Left lung (tissue), 10 donors: Measurements from ENCODE around the gene CMIP. TPM values are rescaled to one million over a fixed set of nuclear protein-coding genes. Genes with fewer than 3 reads are reported as not detected.

ENCODE experiments used
- ATAC-seq: fragments of 200-7000 bp; cut with Tn5 transposase; one replicate; pipeline ENCODE4 v1.9.1; 2020; ENCODE audit warnings: moderate library complexity
- DNase-seq, 4 donors: peaks; one replicate each; pipeline ENCODE4 v3.0.0-alpha.2; 2013 to 2020
- H3K27ac ChIP-seq, 2 donors: fragments of 200-600 bp; sonication (generic) in 1 of 2; one replicate each; pipeline versions ENCODE4 v1.5.0 to v1.8.0; 2020 to 2021
- H3K27me3 ChIP-seq, 2 donors: fragments of 200-600 bp; sonication (generic) in 1 of 2; one replicate each; pipeline versions ENCODE4 v1.5.0 to v1.8.0; 2020 to 2021
- H3K36me3 ChIP-seq, 2 donors: fragments of 200-600 bp; sonication (generic) in 1 of 2; one replicate each; pipeline versions ENCODE4 v1.5.0 to v1.8.0; 2020 to 2021
- H3K4me1 ChIP-seq, 2 donors: fragments of 200-600 bp; one replicate each; pipeline ENCODE4 v1.8.0; 2021
- H3K4me3 ChIP-seq, 2 donors: fragments of 200-600 bp; sonication (generic) in 1 of 2; one replicate each; pipeline versions ENCODE4 v1.5.0 to v1.8.0; 2020 to 2021; ENCODE audit warnings: mild to moderate bottlenecking in 1 of 2
- H3K9me3 ChIP-seq, 2 donors: fragments of 200-600 bp; sonication (generic) in 1 of 2; one replicate each; pipeline versions ENCODE4 v1.5.0 to v1.8.0; 2020 to 2021
- intact Hi-C, 2 donors: fragments of 100-400 bp; cut with DNase I; formaldehyde crosslinking; loops; one replicate each; pipeline versions ENCODE4 v1.11.2 to v1.14.2; 2022
- polyA plus RNA-seq, 6 donors: library from polyadenylated mRNA; unstranded; fragments of 120-200 nt; gene quantifications; one replicate each; pipeline ENCODE4 v1.2.1, GENCODE V29; 2013; ENCODE audit not compliant: insufficient read length in 6 of 6
- total RNA-seq, 2 donors: library from RNA; stranded (reverse); fragmentation: NEBNext Ultra II Directional; extraction: Animal tissue kit (Norgen Biotek cat#: 25700); gene quantifications; one replicate each; pipeline ENCODE4 v1.2.1, GENCODE V29; 2021
- TF ChIP-seq, protein P1 (sequence below), 2 donors: fragments of 200-600 bp; sonication (generic) in 1 of 2; IDR thresholded peaks; one replicate each; pipeline versions ENCODE4 v1.5.0 to v1.8.0; 2021; ENCODE audit warnings: antibody characterized with exemption in 2 of 2
- donor health status: DM: no; HTN: yes; CAD: no.
- donor health status: DM: no; HTN: no; CAD: no.

CMIP gene
- total and polyA plus RNA-seq, 8 donors: 35.3 to 55.8 (median 40.4) TPM

DNA sequence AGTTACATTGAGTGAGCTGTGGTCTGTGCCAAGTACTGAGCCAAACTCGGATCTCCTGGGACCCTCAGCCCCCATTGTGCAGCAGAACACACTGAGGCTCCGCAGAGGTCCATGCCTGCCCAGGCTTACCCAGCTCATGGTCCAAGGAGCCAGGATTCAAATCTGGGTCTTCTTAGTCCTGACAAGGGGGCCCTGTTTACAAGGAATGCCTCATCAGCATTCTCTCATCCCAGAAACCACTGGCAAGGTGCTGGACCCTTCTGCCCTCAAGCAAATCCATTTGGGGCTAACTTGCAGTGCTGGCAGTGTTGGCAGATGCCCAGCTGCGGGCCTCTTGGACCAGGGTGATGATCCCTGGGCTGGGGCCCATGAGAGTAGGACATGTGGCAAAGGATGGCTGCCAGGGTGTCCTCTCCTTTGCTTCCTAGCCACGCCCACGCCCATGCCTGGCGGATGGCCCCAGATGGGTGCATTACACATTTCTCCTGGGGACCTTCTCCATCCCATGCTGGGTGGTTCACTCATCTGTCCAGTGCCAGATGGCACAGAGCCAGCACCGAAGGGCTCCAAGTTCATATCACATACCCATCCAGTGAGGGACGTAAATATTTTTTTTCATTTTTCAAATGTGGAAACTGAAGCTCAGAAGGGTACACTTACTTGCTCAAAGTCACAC, 117.7 kb downstream of the CMIP start:
- no peaks in the 10 kb centered on the region for H3K9me3 ChIP-seq
- H3K27ac ChIP-seq: no peak overlapping the region
- TF ChIP-seq, protein P1, sequence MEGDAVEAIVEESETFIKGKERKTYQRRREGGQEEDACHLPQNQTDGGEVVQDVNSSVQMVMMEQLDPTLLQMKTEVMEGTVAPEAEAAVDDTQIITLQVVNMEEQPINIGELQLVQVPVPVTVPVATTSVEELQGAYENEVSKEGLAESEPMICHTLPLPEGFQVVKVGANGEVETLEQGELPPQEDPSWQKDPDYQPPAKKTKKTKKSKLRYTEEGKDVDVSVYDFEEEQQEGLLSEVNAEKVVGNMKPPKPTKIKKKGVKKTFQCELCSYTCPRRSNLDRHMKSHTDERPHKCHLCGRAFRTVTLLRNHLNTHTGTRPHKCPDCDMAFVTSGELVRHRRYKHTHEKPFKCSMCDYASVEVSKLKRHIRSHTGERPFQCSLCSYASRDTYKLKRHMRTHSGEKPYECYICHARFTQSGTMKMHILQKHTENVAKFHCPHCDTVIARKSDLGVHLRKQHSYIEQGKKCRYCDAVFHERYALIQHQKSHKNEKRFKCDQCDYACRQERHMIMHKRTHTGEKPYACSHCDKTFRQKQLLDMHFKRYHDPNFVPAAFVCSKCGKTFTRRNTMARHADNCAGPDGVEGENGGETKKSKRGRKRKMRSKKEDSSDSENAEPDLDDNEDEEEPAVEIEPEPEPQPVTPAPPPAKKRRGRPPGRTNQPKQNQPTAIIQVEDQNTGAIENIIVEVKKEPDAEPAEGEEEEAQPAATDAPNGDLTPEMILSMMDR (IDR thresholded peaks at IDR 0.05): no peak
- intact Hi-C loops: no loop called here
- DNase-seq (no peak), ATAC-seq (no peak)
- H3K4me3 ChIP-seq: no peak overlapping the region
- H3K27me3 ChIP-seq: no peaks in the 10 kb centered on the region
- H3K36me3 ChIP-seq: peaks cover 0 to 7% of the 10 kb centered on the region in 2 donors
- H3K4me1 ChIP-seq: peaks cover 0 to 29% of the 10 kb centered on the region in 2 donors

DNA sequence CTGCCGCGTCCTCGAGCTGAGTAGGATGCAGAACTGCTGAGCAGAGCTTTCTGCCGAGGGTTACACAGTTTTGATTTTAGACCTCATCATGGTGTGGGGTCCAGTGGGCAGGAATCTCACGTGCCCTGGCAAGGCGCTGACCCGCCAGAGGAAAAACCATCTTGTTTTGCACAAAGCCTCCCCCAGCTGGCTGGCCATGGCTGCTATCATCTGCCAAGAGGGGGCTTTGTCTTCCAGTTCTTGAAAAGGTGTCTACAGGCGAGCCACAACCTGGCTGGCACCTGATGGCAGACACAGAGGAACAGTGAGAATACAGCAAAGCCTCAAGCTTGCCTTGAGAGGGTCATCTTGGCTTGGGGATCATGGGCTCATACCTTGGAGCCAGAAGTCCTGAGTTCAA, 118.3 kb downstream of the CMIP start:
- Histone ChIP-seq H3K4me1 (peaks cover 0 to 24% of the 10 kb centered on the region in 2 donors), H3K4me3 (no peak overlapping the region), H3K27me3 (no peaks in the 10 kb centered on the region), H3K36me3 (peaks cover 0 to 7% of the 10 kb centered on the region in 2 donors), H3K9me3 (no peaks in the 10 kb centered on the region), H3K27ac (no peak overlapping the region)
- DNase-seq: no peak
- intact Hi-C loops: no loop called here
- ATAC-seq: no peak
- TF ChIP-seq, protein P1 (IDR thresholded peaks at IDR 0.05): no peak

DNA sequence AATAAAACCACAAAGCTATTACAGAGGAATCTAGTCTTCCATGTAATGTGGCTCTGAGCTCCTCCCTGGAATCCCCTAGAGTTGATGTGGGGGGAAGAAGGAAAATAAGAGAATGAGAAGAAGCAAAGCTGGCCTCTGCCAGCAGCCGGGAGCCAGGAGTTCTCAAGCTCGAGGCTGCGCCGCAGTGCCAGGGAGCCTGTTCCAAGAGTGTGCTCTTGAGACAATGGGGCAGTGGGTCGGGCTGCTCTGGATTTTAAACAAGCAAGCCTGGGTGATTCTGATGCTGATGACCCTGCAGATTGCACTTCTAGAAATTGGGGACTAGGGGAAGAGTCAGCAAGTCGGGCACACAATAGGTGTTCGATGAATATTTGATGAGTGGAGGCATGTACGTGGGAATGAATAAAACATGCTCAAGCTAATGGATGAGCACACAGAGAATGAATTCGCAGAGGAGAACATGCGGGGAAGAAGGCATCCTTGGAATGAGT, 119.9 kb downstream of the CMIP start:
- Histone ChIP-seq H3K4me1 (peaks cover 7 to 24% of the 10 kb centered on the region in 2 donors), H3K36me3 (peaks cover 0 to 7% of the 10 kb centered on the region in 2 donors), H3K27me3 (no peaks in the 10 kb centered on the region), H3K9me3 (no peaks in the 10 kb centered on the region), H3K27ac (no peak overlapping the region), H3K4me3 (no peak overlapping the region)
- TF ChIP-seq, protein P1 (IDR thresholded peaks at IDR 0.05): no peak
- intact Hi-C loops: no loop called here
- no peak for DNase-seq
- ATAC-seq: peak; percentile 10

DNA sequence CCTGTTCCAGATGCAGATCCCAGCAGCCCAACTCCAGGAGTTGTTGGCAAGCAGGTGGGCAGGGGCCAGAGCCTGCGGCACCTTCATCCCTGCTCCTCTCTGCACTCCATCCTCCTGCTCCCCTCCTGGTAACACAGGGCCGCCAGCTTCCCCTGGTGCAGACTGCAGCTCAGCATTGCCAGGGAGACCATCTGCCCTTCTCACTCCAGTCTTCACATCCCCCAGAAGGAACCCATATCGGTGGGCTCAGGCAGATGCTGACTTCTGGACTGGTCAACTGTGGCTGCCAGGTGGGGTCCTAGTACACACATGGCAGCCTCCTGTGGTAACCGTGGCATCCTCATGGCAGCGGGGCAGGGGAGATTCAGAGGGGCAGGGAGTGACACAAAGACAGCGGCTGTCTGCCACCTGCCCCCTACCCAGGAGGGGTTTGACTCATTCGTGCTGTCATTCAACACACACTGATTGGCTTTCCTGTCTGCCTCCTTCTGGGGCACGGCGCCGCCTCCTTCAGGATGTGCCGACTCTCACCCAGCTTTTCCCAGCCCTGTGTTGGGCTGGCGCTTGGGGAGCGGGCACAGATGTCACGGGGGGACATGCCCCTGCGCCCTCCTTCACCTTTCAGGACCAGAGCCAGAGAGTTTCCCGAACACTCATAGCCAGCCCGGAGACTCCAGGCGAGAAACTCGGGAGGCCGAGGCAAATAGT, 120.9 kb downstream of the CMIP start:
- TF ChIP-seq, protein P1 (IDR thresholded peaks at IDR 0.05): no peak
- H3K9me3 ChIP-seq: no peaks in the 10 kb centered on the region
- DNase-seq: no peak
- H3K4me3 ChIP-seq: no peak overlapping the region
- no peak for ATAC-seq
- intact Hi-C loops: no loop called here
- H3K27ac ChIP-seq: no peak overlapping the region
- peaks cover 0 to 7% of the 10 kb centered on the region in 2 donors for H3K36me3 ChIP-seq
- peaks cover 7 to 27% of the 10 kb centered on the region in 2 donors for H3K4me1 ChIP-seq
- H3K27me3 ChIP-seq: no peaks in the 10 kb centered on the region
